ENCODE results near the gene SLC13A2.

Gene SLC13A2

GRCh38 chr17:28491860-28492259, 18.4 kb downstream of the SLC13A2 start:
- no peak overlapping the region for H3K4me3 ChIP-seq (ENCODE audit: low read depth, low read length)
- CTCF ChIA-PET = interaction anchor here (0.6 to 7.1 kb wide), 5 partner anchors 14 to 142 kb away, joined by 3 to 155 read pairs (median 5); no protein-coding TSS in a partner anchor
- TF ChIP-seq AEBP2 (tag by site-specific recombination; IDR thresholded peaks at IDR 0.05; ENCODE audit: borderline replicate concordance) (no peak), SALL2 (tag by site-specific recombination; IDR thresholded peaks at IDR 0.05; ENCODE audit: borderline replicate concordance) (no peak), SP2 (tag by site-specific recombination; IDR thresholded peaks at IDR 0.05) (no peak), ZBTB48 (tag by site-specific recombination; IDR thresholded peaks at IDR 0.05) (no peak), PBX3 (CRISPR knock-in tag; IDR thresholded peaks at IDR 0.05) (no peak)
- no peaks in the 10 kb centered on the region for H3K36me3 ChIP-seq (ENCODE audit: control insufficient read depth in 2 of 2, insufficient read depth in 1 of 2, low read length in 2 of 2)
- no peak overlapping the region for H3K27ac ChIP-seq (ENCODE audit: extremely low read depth, low read depth, low read length)
- H3K4me1 ChIP-seq (ENCODE audit: control insufficient read depth, insufficient read depth, low read length) = no peaks in the 10 kb centered on the region
- no peaks in the 10 kb centered on the region for H3K9me3 ChIP-seq (ENCODE audit: control insufficient read depth, insufficient read depth, low read depth, low read length)
- POLR2A ChIA-PET = no interaction called here

GRCh38 chr17:28492352-28493310, 19.2 kb downstream of the SLC13A2 start:
- ChIA-PET POLR2A (no interaction called here), CTCF (interaction anchor here (0.6 to 7.1 kb wide), 6 partner anchors 26 to 122 kb away, joined by 3 to 155 read pairs (median 5); no protein-coding TSS in a partner anchor)
- TF ChIP-seq PATZ1 (tag by site-specific recombination; IDR thresholded peaks at IDR 0.05) (no peak), ZNF335 (tag by site-specific recombination; conservative IDR thresholded peaks at IDR 0.05) (no peak), ZSCAN30 (tag by site-specific recombination; IDR thresholded peaks at IDR 0.05) (no peak), BCL6B (tag by site-specific recombination; IDR thresholded peaks at IDR 0.05) (no peak), ZBTB6 (tag by site-specific recombination; IDR thresholded peaks at IDR 0.05) (no peak), ZBTB17 (tag by site-specific recombination; IDR thresholded peaks at IDR 0.05) (peak; percentile 81), SETDB1 (IDR thresholded peaks at IDR 0.05; ENCODE audit: insufficient read length, low read length) (peak; percentile 38), ZNF501 (tag by site-specific recombination; IDR thresholded peaks at IDR 0.05) (no peak), ZNF626 (tag by site-specific recombination; IDR thresholded peaks at IDR 0.05) (no peak), ZNF23 (tag by site-specific recombination; IDR thresholded peaks at IDR 0.05; ENCODE audit: borderline replicate concordance) (peak; percentile 86; the same call in 1 of the 2 replicates)
- Histone ChIP-seq H3K4me3 (ENCODE audit: low read depth, low read length) (no peak overlapping the region), H3K9me3 (ENCODE audit: control insufficient read depth, insufficient read depth, low read depth, low read length) (no peaks in the 10 kb centered on the region), H3K36me3 (ENCODE audit: control insufficient read depth in 2 of 2, insufficient read depth in 1 of 2, low read length in 2 of 2) (no peaks in the 10 kb centered on the region), H3K4me1 (ENCODE audit: control insufficient read depth, insufficient read depth, low read length) (no peaks in the 10 kb centered on the region), H3K27ac (ENCODE audit: extremely low read depth, low read depth, low read length) (no peak overlapping the region)

All from HEK293 (cell line).